B cell (primary cell): ENCODE measurements around the gene RAI2. TPM values are rescaled to one million over a fixed set of nuclear protein-coding genes. Genes with fewer than 3 reads are reported as not detected.

ENCODE experiments used
- ATAC-seq: fragments of 200-7000 bp; cut with Tn5 transposase; one replicate; pipeline ENCODE4 v1.10.0; 2021; ENCODE audit warnings: low read depth, mild to moderate bottlenecking, moderate number of reproducible peaks, moderate library complexity
- CTCF ChIA-PET: fragments of 350-600 bp; sonication (Branson Sonifier 250); formaldehyde crosslinking; loops from one replicate; lab custom pipeline; 2021; ENCODE audit warnings: antibody characterized with exemption, inconsistent platforms; lab: Charles Lee
- POLR2A ChIA-PET: fragments of 350-600 bp; sonication (Branson Sonifier 250); formaldehyde crosslinking; loops from one replicate; lab custom pipeline; 2021; ENCODE audit warnings: antibody characterized with exemption; lab: Charles Lee
- DNase-seq: peaks from one replicate; pipeline ENCODE4 v3.0.0; 2013
- H2AFZ ChIP-seq: 2 replicates; pipeline ENCODE4 v1.6.1; 2012; ENCODE audit warnings: mild to moderate bottlenecking, low read depth, low read length; ENCODE audit not compliant: insufficient read depth, poor library complexity, severe bottlenecking
- H3K27ac ChIP-seq, 2 donors: 1 replicate in 1 of 2; 2 replicates in 1 of 2; pipeline ENCODE4 v1.5.1; 2012 to 2013; ENCODE audit warnings: low read length in 2 of 2, mild to moderate bottlenecking in 2 of 2, moderate library complexity in 1 of 2
- H3K27me3 ChIP-seq, 4 experiments: fragments of 200-600 bp in 1 of 4; sonication (generic) in 1 of 4; replicated peaks in 1 of 4; 1 replicate in 2 of 4; 2 replicates in 2 of 4; pipeline versions ENCODE4 v1.6.1 to v1.7.0; 2013 to 2016; ENCODE audit warnings: low read length in 3 of 4, mild to moderate bottlenecking in 2 of 4, mixed read lengths in 1 of 4, moderate library complexity in 1 of 4; ENCODE audit not compliant: insufficient read depth in 4 of 4, control insufficient read depth in 3 of 4; ENCODE audit errors: control extremely low read depth in 1 of 4
- H3K36me3 ChIP-seq, 2 experiments: replicated peaks in 1 of 2; 1 replicate in 1 of 2; 2 replicates in 1 of 2; pipeline versions ENCODE4 v1.6.1 to v1.7.1; 2013; ENCODE audit warnings: low read length in 1 of 2; ENCODE audit not compliant: insufficient read depth in 2 of 2, control insufficient read depth in 1 of 2; ENCODE audit errors: control extremely low read depth in 1 of 2, extremely low read depth in 1 of 2
- H3K4me1 ChIP-seq, 2 donors: fragments of 200-600 bp in 1 of 2; sonication (generic) in 1 of 2; 1 replicate in 1 of 2; 2 replicates in 1 of 2; pipeline versions ENCODE4 v1.5.1 to v1.6.1; 2013 to 2017; ENCODE audit warnings: low read length in 2 of 2; ENCODE audit not compliant: control insufficient read depth in 2 of 2, insufficient read depth in 2 of 2
- H3K4me2 ChIP-seq: replicated peaks from 2 replicates; pipeline ENCODE3; 2012; ENCODE audit warnings: mild to moderate bottlenecking, low read depth, low read length; ENCODE audit not compliant: poor library complexity, severe bottlenecking
- H3K4me3 ChIP-seq, 5 experiments: fragments of 200-600 bp in 1 of 5; sonication (generic) in 1 of 5; 1 replicate in 3 of 5; 2 replicates in 2 of 5; pipeline versions ENCODE4 v1.5.1 to v1.7.0; 2011 to 2016; ENCODE audit warnings: low read length in 4 of 5, mild to moderate bottlenecking in 4 of 5, low read depth in 2 of 5, control low read depth in 1 of 5, moderate library complexity in 1 of 5; ENCODE audit not compliant: insufficient read depth in 1 of 5; ENCODE audit errors: control extremely low read depth in 1 of 5, extremely low read depth in 1 of 5
- H3K79me2 ChIP-seq: fragments of 200-600 bp; sonication (generic); one replicate; pipeline ENCODE4 v1.6.0; 2016; ENCODE audit warnings: low read length; ENCODE audit not compliant: control insufficient read depth, insufficient read depth
- H3K9ac ChIP-seq: fragments of 200-600 bp; sonication (generic); 2 replicates; pipeline ENCODE4 v1.6.1; 2017; ENCODE audit warnings: mild to moderate bottlenecking, low read length, moderate library complexity
- H3K9me3 ChIP-seq, 3 donors: one replicate each; pipeline versions ENCODE4 v1.6.1 to v1.7.1; 2013; ENCODE audit warnings: low read length in 2 of 3; ENCODE audit not compliant: control insufficient read depth in 2 of 3, insufficient read depth in 1 of 3; ENCODE audit errors: control extremely low read depth in 1 of 3
- H4K20me1 ChIP-seq: 2 replicates; pipeline ENCODE4 v1.6.0; 2012; ENCODE audit warnings: mild to moderate bottlenecking, low read length; ENCODE audit not compliant: insufficient read depth, control insufficient read depth, poor library complexity, severe bottlenecking
- H3K27ac Mint-ChIP-seq: one replicate; pipeline ENCODE4 v1.8.0; 2021; ENCODE audit warnings: mixed read lengths
- H3K27me3 Mint-ChIP-seq: one replicate; pipeline ENCODE4 v1.8.0; 2021; ENCODE audit warnings: mixed read lengths
- H3K4me1 Mint-ChIP-seq: one replicate; pipeline ENCODE4 v1.8.0; 2021; ENCODE audit warnings: mixed read lengths
- H3K4me3 Mint-ChIP-seq: one replicate; pipeline ENCODE4 v1.8.0; 2021; ENCODE audit warnings: mixed read lengths
- H3K9me3 Mint-ChIP-seq: one replicate; pipeline ENCODE4 v1.8.0; 2022; ENCODE audit warnings: mixed read lengths; ENCODE audit not compliant: insufficient read depth
- EZH2 ChIP-seq: IDR thresholded peaks from 2 replicates; pipeline ENCODE4 v1.6.1; 2012; ENCODE audit warnings: borderline replicate concordance, low read depth, mild to moderate bottlenecking, moderate library complexity, low read length; ENCODE audit not compliant: insufficient read depth, poor library complexity, severe bottlenecking
- WGBS: methylation state at CpG from one replicate; pipeline ENCODE4 v1.1.5; 2013; ENCODE audit warnings: missing lambda C conversion rate; ENCODE audit not compliant: insufficient coverage; 5-methylcytosine and 5-hydroxymethylcytosine counted together
- intact Hi-C: fragments of 100-400 bp; cut with micrococcal nuclease; formaldehyde crosslinking; loops from one replicate; pipeline ENCODE4 v1.10.0; 2022
- polyA plus RNA-seq: library from polyadenylated mRNA; depleted of rRNA; stranded (reverse); fragments of >200 nt; gene quantifications from 2 replicates; pipeline ENCODE4 v1.2.3, GENCODE V29; 2012
- total RNA-seq, 2 donors: library from RNA; stranded (reverse); fragments of 120-200 nt in 1 of 2; gene quantifications; 1 replicate in 1 of 2; 2 replicates in 1 of 2; pipeline versions ENCODE4 v1.2.3 to v1.2.4, GENCODE V29; 2013 to 2022
- TF ChIP-seq, protein P1 (sequence below): fragments of 200-600 bp; IDR thresholded peaks from one replicate; pipeline ENCODE4 v1.8.0; 2022; ENCODE audit warnings: antibody characterized with exemption, mild to moderate bottlenecking

The RAI2 gene
- total and polyA plus RNA-seq, 2 donors (not counting 1 experiment from before 2014, with no cell fraction given), result not detected

GRCh38 chrX:17792826-17793225 lies 68.3 kb downstream of the RAI2 start:
- H4K20me1 ChIP-seq, result no peaks in the 10 kb centered on the region
- no peaks in the 10 kb centered on the region for H3K9me3 Mint-ChIP-seq
- no peak for ATAC-seq
- no peak overlapping the region for H3K4me2 ChIP-seq
- no peaks in the 10 kb centered on the region for H3K79me2 ChIP-seq
- no peak overlapping the region for H3K4me3 ChIP-seq
- no peaks in the 10 kb centered on the region for H3K9me3 ChIP-seq
- H3K4me1 ChIP-seq, result no peaks in the 10 kb centered on the region
- POLR2A ChIA-PET, result no interaction called here
- CTCF ChIA-PET, result no interaction called here
- H3K9ac ChIP-seq, result no peak overlapping the region
- H3K36me3 ChIP-seq, result no peaks in the 10 kb centered on the region
- no peak overlapping the region for H3K27ac ChIP-seq
- H3K27me3 Mint-ChIP-seq, result peaks cover 15% of the 10 kb centered on the region
- intact Hi-C loops, result no loop called here
- no peak overlapping the region for H3K4me3 Mint-ChIP-seq
- no peak for DNase-seq
- WGBS, result 60% methylated on average over 1 of the region's 1 CpG
- no peak overlapping the region for H2AFZ ChIP-seq
- TF ChIP-seq, protein P1, sequence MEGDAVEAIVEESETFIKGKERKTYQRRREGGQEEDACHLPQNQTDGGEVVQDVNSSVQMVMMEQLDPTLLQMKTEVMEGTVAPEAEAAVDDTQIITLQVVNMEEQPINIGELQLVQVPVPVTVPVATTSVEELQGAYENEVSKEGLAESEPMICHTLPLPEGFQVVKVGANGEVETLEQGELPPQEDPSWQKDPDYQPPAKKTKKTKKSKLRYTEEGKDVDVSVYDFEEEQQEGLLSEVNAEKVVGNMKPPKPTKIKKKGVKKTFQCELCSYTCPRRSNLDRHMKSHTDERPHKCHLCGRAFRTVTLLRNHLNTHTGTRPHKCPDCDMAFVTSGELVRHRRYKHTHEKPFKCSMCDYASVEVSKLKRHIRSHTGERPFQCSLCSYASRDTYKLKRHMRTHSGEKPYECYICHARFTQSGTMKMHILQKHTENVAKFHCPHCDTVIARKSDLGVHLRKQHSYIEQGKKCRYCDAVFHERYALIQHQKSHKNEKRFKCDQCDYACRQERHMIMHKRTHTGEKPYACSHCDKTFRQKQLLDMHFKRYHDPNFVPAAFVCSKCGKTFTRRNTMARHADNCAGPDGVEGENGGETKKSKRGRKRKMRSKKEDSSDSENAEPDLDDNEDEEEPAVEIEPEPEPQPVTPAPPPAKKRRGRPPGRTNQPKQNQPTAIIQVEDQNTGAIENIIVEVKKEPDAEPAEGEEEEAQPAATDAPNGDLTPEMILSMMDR, result no peak
- TF ChIP-seq EZH2, result no peak
- peaks cover 0 to 1% (median 0%) of the 10 kb centered on the region in 4 experiments for H3K27me3 ChIP-seq
- no peaks in the 10 kb centered on the region for H3K4me1 Mint-ChIP-seq
- no peak overlapping the region for H3K27ac Mint-ChIP-seq

- Histone ChIP-seq H3K4me1 (no peaks in the 10 kb centered on the region), H3K27me3 (peaks cover 0 to 3% (median 0%) of the 10 kb centered on the region in 4 experiments), H3K27ac (no peak overlapping the region), H3K4me2 (no peak overlapping the region), H3K79me2 (no peaks in the 10 kb centered on the region), H3K9ac (no peak overlapping the region), H2AFZ (no peak overlapping the region), H3K9me3 (no peaks in the 10 kb centered on the region), H4K20me1 (no peaks in the 10 kb centered on the region), H3K36me3 (no peaks in the 10 kb centered on the region), H3K4me3 (no peak overlapping the region)
- H3K9me3 Mint-ChIP-seq, result no peaks in the 10 kb centered on the region
- no peak overlapping the region for H3K4me3 Mint-ChIP-seq
- DNase-seq (no peak), ATAC-seq (no peak)
- WGBS, result 100% methylated on average over 2 of the region's 8 CpGs
- intact Hi-C loops, result no loop called here
- no peak overlapping the region for H3K27ac Mint-ChIP-seq
- TF ChIP-seq, protein P1, result no peak
- no peak for TF ChIP-seq EZH2
- ChIA-PET CTCF (interaction anchor here (1.0 kb wide), 2 partner anchors 9 to 588 kb away, joined by 3 read pairs; no protein-coding TSS in a partner anchor), POLR2A (no interaction called here)
- H3K4me1 Mint-ChIP-seq, result no peaks in the 10 kb centered on the region
- H3K27me3 Mint-ChIP-seq, result peaks cover 11% of the 10 kb centered on the region
These were observed 72.0 kb downstream of the RAI2 start for GRCh38 chrX:17788956-17789562.
